DND-41 (cell line): ENCODE data around the gene BTG2.
A peak's percentile ranks its signal among the peaks of the same experiment; 100 is the strongest.

Source experiments
- ATAC-seq: fragments of 200-7000 bp; cut with Tn5 transposase; 3 replicates; pipeline ENCODE4 v1.9.1; 2021; ENCODE audit warnings: low read depth; ENCODE audit not compliant: insufficient read depth
- DNase-seq: peaks from one replicate; pipeline ENCODE4 v3.0.0-alpha.2; 2020
- H2AFZ ChIP-seq: 2 replicates; pipeline ENCODE4 v1.6.0; 2012; ENCODE audit warnings: low read depth, low read length
- H3K27ac ChIP-seq: 2 replicates; pipeline ENCODE4 v1.5.1; 2012; ENCODE audit warnings: low read length, inconsistent platforms
- H3K27me3 ChIP-seq: fragments of 200-600 bp; sonication (generic); 2 replicates; pipeline ENCODE4 v1.6.0; 2012; ENCODE audit warnings: low read length, mild to moderate bottlenecking, inconsistent platforms; ENCODE audit not compliant: insufficient read depth, poor library complexity
- H3K36me3 ChIP-seq: 2 replicates; pipeline ENCODE4 v1.5.1; 2012; ENCODE audit warnings: low read length, inconsistent platforms; ENCODE audit not compliant: insufficient read depth
- H3K4me1 ChIP-seq: 2 replicates; pipeline ENCODE4 v1.5.1; 2012; ENCODE audit warnings: mild to moderate bottlenecking, low read length; ENCODE audit not compliant: insufficient read depth
- H3K4me2 ChIP-seq: 2 replicates; pipeline ENCODE4 v1.6.0; 2012; ENCODE audit warnings: mild to moderate bottlenecking, moderate library complexity, low read length, inconsistent platforms; ENCODE audit not compliant: insufficient read depth
- H3K4me3 ChIP-seq, 2 experiments: fragments of 200-600 bp in 1 of 2; shearing (Covaris generic) in 1 of 2; 2 replicates each; pipeline ENCODE4 v1.5.1; 2012 to 2016; ENCODE audit warnings: inconsistent platforms in 2 of 2, low read length in 2 of 2, mild to moderate bottlenecking in 2 of 2, low read depth in 1 of 2, moderate library complexity in 1 of 2
- H3K79me2 ChIP-seq: 2 replicates; pipeline ENCODE4 v1.6.0; 2012; ENCODE audit warnings: low read length, inconsistent platforms; ENCODE audit not compliant: insufficient read depth
- H3K9ac ChIP-seq: 2 replicates; pipeline ENCODE4 v1.6.0; 2012; ENCODE audit warnings: low read depth, mild to moderate bottlenecking, inconsistent platforms, low read length, moderate library complexity
- H3K9me3 ChIP-seq: 2 replicates; pipeline ENCODE4 v1.5.1; 2012; ENCODE audit warnings: low read length, moderate library complexity, mild to moderate bottlenecking, inconsistent platforms; ENCODE audit not compliant: insufficient read depth, severe bottlenecking
- H4K20me1 ChIP-seq: 2 replicates; pipeline ENCODE4 v1.6.0; 2012; ENCODE audit warnings: low read length; ENCODE audit not compliant: insufficient read depth
- CTCF ChIP-seq: IDR thresholded peaks from 2 replicates; pipeline ENCODE4 v1.5.1; 2012; ENCODE audit warnings: borderline replicate concordance, low read length, moderate library complexity, mild to moderate bottlenecking; ENCODE audit not compliant: poor library complexity, severe bottlenecking; ENCODE audit errors: extremely low read depth
- EZH2 ChIP-seq: IDR thresholded peaks from 3 replicates; pipeline ENCODE4 v1.6.1; 2012; ENCODE audit warnings: borderline replicate concordance, low read depth, mild to moderate bottlenecking, moderate library complexity, low read length, inconsistent platforms; ENCODE audit not compliant: severe bottlenecking

The BTG2 gene

GRCh38 chr1:203291201-203292096 is 13.9 kb upstream of the BTG2 start:
- no peak overlapping the region for H3K4me2 ChIP-seq
- no peak overlapping the region for H3K4me3 ChIP-seq
- H3K27me3 ChIP-seq, result no peaks in the 10 kb centered on the region
- H4K20me1 ChIP-seq, result no peaks in the 10 kb centered on the region
- H2AFZ ChIP-seq, result no peak overlapping the region
- H3K9ac ChIP-seq, result no peak overlapping the region
- H3K9me3 ChIP-seq, result no peaks in the 10 kb centered on the region
- H3K27ac ChIP-seq, result peak overlapping the region; percentile 8
- H3K4me1 ChIP-seq, result peaks cover 67% of the 10 kb centered on the region
- no peaks in the 10 kb centered on the region for H3K36me3 ChIP-seq
- ATAC-seq (no peak), DNase-seq (no peak)
- TF ChIP-seq CTCF (no peak), EZH2 (no peak)
- no peaks in the 10 kb centered on the region for H3K79me2 ChIP-seq

- Histone ChIP-seq H3K27me3 (no peaks in the 10 kb centered on the region), H3K4me1 (peaks cover 44% of the 10 kb centered on the region), H4K20me1 (no peaks in the 10 kb centered on the region), H3K27ac (peak overlapping the region; percentile 94), H3K4me3 (peak overlapping the region in 1 of 2 experiments; percentile 11; a peak in 1 of 4 replicates), H2AFZ (no peak overlapping the region), H3K36me3 (no peaks in the 10 kb centered on the region), H3K79me2 (no peaks in the 10 kb centered on the region), H3K4me2 (peak overlapping the region; percentile 45), H3K9me3 (no peaks in the 10 kb centered on the region), H3K9ac (peak overlapping the region; percentile 44)
- TF ChIP-seq EZH2 (no peak), CTCF (no peak)
- DNase-seq (peak; percentile 88), ATAC-seq (peak; percentile 94)
These were observed 9.5 kb upstream of the BTG2 start for GRCh38 chr1:203295796-203296195.

GRCh38 chr1:203296460-203297073 is 8.8 kb upstream of the BTG2 start:
- peak overlapping the region in 1 of 2 experiments; percentile 11; a peak in 1 of 4 replicates for H3K4me3 ChIP-seq
- no peaks in the 10 kb centered on the region for H3K27me3 ChIP-seq
- H3K36me3 ChIP-seq, result no peaks in the 10 kb centered on the region
- H3K9ac ChIP-seq, result peak overlapping the region; percentile 44
- no peaks in the 10 kb centered on the region for H3K79me2 ChIP-seq
- peaks cover 37% of the 10 kb centered on the region for H3K4me1 ChIP-seq
- no peak for TF ChIP-seq EZH2
- TF ChIP-seq CTCF, result no peak
- DNase-seq, result peak; percentile 70
- peak overlapping the region; percentile 94 for H3K27ac ChIP-seq
- ATAC-seq, result peak; percentile 63
- H3K9me3 ChIP-seq, result no peaks in the 10 kb centered on the region
- no peaks in the 10 kb centered on the region for H4K20me1 ChIP-seq
- H2AFZ ChIP-seq, result peak overlapping the region; percentile 14; the same call in 1 of the 2 replicates
- H3K4me2 ChIP-seq, result peak overlapping the region; percentile 45
